SW480 (cell line): Measurements from ENCODE around the gene NDFIP2.
A peak's percentile ranks its signal among the peaks of the same experiment; 100 is the strongest.

Experiments
- DNase-seq: peaks from one replicate; pipeline ENCODE4 v3.0.0-alpha.2; 2016; ENCODE audit warnings: low spot score

The NDFIP2 gene

DNA sequence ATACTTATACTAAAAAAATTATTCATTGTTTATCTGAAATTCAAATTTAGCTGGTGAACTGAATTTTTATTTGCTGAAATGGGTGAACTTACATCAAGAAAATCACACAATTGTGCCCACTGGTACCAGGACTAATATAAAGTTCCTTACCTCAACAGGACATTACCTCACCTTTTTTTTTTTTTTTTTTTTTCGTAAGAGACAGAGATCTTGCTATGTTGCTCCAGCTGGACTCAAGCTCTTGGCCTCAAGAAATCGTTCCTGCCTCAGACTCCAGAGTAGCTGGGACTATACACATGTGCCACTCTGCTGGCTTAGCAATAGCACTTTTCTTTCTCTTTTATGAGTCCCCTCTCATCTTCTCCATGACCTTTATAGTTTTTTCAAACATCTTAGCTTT lies 22.5 kb upstream of the NDFIP2 start:
- no peak for DNase-seq

DNA sequence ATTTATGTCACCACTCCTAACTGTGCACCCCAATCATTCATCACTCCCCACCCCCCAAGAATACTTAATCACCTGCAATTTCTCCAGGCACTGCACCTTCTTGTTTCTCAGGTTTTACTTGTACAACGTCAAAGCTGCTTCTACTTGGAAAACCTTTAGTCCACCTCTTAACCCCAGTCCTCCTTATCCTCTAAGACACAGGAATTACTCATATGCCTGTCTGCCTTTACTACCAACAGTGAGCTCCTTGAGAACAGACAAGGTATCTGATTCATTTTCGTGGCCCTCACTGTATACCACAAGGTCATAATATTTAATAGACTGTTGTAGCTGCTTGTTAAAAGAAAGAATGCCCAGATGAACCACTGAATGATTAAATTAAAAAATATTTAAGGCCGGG lies 21.0 kb upstream of the NDFIP2 start:
- DNase-seq, result no peak

DNA sequence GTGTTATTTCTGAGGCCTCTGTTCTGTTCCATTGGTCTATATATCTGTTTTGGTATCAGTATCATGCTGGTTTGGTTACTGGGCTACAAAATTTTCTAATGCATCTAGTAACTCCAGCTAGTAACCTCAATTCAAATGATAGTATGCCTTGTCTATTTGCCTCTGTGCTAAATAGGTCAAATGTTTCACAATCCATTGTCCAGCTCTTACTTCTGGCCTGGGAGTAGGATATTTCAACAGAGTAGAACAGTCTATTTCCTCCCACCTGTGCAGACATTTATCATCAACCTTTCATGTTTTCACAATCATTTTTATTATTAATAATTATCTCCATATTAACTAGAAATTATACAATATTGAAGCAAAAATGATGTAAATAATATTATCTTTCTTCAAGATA lies 18.1 kb upstream of the NDFIP2 start:
- DNase-seq, result no peak

DNA sequence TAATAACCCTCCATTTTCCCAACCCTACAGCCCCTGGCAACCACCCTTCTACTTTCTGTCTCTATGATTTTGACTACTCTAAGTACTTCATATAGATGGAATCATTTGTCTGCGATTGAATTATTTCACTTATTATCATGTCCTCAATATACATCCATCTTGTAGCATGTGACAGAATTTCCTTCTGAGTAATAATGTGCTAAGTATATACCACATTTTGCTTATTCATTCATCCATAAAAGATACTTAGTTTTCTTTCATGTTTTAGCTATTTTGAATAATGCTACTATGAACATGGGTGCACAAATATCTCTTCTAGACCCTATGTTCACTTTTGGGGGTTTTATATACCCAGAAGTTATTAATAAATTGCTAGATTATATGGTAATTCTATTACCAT lies 17.4 kb upstream of the NDFIP2 start:
- DNase-seq, result no peak

DNA sequence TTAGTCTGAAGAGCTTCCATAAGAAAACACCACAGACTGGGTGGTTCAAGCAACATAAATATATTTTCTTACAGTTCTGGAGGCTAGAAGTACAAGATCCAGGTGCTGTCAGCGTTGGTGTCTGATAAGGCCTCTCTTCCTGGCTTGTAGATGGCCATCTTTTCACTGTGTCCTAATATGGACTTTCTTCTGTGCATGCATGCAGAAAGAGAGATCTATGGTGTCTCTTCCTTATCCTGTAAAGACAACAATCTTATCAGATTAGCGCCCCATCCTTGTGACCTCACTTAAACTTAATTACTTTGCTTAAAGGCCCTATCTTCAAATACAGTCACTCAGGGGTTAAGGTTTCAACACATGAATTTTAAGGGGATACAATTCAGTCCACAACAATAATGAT lies 14.1 kb upstream of the NDFIP2 start:
- DNase-seq, result no peak

DNA sequence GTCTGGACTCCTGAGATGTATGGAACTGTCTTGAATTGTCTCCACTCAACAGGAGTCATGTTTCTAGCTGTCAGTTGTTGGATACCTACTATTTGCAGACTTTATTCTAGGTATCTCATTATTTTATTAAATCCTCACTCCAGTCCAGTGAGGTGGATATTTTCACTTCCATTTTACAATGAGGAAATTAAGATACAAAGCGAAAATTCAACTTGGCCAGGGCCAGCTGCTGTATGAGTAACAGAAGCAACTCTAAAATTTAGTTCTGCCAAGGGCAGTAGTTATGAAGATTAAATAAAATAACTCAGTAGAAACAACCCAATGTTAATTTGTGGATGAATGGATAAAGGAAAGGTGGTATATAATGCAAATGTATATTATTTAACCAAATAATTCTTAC lies 12.6 kb upstream of the NDFIP2 start:
- no peak for DNase-seq

DNA sequence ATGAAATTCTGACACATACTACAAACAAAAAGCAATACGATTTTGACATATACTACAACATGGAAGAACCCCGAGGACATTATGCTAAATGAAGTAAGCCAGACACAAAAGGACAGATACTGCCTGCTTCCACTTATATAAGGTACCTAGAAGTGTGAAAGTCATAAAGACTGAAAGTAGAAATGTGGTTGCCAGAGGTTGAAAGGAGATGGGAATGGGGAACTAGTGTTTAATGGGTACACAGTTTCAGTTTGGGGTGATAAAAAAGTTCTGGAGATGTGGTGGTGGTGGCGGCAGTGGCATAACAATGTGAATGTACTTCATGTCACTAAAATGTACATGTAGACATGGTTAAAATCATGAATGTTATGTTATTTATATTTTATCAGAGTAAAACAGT lies 12.1 kb upstream of the NDFIP2 start:
- no peak for DNase-seq

DNA sequence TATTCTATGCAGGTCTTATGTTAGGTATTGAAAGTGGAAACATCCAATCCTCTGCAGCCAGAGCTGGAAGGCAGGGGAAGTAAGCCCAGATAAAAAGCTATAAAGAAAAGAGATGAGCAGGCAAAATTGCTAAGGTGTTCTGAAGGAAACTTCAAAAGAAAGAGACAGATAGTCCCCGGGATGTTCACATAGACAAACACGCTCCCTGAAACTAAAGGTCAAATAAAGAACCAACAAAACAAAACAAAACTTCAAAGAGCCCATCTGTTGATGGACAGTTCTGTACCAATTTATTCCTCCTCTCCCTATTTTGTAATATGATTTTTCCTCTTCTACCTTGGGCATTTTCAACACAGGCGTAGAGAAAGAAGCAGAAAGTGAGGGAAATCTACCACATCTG lies 11.3 kb upstream of the NDFIP2 start:
- no peak for DNase-seq

DNA sequence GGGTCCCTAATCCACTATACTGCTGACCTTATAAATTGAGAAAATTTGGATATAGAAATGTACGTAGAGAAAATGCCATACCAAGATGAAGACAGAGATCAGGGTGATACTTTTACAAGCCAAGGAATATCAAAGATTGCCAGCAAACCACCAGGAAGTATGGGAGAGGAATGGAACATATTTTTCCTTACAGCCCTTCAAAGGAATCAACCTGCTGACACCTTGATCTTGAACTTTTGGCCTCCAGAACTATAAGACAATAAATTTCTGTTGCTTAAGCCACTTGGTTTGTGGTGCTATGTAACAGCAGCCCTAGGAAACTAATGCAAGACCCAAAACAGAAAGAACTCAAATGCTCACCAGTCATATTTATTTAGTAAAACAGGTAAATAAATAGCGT lies 10.3 kb upstream of the NDFIP2 start:
- DNase-seq, result no peak

DNA sequence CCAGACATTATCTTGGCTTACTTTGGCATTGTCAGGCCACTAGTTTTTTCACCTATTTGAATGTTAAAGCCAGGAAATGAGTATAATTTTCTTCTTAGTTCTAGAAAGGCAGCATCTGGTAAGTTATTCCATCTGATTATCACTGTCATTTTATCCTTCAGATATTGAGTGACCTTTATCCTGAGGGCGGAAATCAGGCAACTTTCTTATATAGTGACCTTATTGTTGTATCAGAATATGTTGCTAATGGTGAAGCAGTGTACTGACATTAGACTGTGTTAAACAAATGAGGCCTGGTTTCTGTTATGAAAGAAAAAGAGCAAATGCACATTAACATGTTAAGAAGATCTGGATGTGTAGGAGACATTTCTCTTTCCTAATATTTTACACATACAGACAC lies 5.4 kb upstream of the NDFIP2 start:
- no peak for DNase-seq

DNA sequence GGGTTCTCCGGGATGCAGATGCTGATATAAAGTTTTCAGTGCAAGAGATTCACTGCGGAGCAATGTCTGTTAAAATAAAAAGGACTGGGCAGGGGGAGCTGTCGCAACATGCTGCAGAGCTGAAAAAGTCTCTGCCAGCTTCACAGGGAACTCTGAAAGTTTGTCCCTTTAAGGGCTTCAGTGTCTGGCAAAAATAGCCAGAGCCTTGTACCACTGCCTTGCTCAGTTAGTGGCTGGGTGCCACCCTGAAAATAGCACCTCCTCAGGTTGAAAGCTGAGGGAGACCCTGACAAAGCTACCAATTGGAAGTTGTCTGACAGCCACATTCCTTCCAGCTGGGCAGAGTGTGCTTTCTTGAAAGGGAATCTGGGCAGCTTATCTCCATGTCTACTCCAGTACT lies 3.0 kb upstream of the NDFIP2 start:
- DNase-seq, result no peak

DNA sequence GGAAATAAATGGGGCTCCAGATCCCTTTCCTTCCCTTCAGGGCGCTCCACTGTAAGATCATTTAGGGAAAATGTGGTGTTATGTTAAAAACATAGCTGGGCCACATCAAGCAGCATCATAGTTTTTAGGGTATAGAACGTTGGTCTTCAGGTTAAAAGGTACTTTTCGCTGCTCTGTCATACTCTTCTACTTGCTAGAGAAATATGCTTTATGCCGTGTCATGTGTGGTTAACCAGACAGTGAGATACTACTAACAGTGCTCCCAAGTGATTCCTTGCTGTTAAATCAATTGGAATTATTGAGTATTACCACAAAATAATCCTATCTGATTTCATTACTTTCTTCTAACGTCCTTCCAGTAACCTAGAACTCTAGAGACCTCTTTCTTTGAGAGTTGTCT lies 1.1 kb upstream of the NDFIP2 start:
- no peak for DNase-seq

DNA sequence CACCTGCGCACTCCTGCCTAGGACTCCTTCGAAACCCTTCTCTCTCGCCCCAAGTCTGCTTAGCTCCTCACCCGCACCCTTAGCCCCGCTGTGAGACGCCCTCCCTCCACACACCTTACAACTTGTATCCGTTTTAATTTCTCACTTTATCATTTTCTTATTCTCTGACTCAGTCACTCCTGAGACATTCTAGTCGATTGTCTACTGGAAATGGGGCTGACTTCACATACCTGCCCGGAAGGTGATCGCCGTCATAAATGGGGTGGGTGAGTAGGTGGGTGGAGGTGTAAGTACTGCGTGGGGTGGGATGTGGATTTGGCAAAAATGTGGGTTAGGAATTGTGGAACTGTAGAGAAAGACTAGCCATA lies 714 bp downstream of the NDFIP2 start:
- peak; percentile 33 for DNase-seq

DNA sequence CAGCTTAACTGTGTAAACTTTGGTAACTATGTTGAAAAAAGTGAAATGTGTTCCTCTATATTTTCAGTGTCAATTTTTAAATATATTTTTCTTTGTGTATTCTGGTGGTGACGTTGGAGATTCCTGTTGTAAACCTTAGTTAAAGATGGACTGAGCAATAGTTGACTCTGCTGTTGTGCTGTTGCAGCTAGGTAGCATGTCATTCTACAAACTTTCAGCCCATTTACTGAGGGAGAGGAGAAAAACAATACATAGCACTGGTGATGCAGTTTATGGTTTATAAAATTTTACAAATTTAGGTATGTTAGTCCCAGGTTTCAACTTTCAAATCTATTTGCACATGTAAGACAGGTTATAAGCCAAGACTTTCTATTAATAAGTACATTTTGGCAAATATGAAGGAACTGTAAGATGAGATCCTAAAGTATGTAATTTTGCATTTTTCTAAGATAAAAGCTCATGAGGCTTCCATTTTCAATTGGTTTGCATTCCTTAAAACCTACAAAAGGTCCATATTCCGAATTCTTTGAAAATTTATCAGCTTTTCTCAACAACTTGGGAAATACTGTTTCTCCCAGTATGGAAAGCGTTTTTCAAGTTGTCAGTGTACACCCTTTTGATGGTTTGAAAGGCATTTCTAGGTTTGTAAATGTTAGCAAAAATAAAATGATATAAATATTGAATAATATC lies 1.5 kb downstream of the NDFIP2 start:
- peak; percentile 8 for DNase-seq

DNA sequence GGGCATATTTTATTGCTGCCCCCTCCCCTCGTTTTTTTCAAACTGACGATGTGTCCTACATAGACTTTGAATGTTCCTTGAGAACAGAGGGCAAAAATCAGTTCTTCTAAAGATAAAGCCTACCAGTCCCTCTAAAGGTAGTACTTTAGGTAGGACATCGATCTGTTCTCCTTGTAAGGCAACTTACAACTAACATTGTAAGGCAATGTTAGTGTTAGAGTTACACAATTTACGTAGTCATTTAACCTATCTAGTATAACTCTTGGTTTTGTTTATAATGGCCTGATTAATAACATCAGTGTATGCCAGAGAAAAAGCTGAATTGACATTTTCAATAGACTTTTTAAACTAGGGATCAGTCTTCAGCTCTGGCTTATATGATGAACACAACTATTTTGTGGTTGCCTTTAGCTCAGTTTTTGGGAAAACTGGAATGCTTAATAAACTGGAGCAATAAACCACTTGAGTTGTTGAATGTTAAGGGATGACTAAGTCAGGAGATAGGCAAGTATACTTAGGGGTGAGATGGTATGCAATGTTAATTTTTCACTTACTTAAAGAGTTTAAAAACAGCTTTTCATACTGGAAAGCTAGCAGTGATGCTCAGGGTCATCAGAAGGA lies 2.2 kb downstream of the NDFIP2 start:
- no peak for DNase-seq

DNA sequence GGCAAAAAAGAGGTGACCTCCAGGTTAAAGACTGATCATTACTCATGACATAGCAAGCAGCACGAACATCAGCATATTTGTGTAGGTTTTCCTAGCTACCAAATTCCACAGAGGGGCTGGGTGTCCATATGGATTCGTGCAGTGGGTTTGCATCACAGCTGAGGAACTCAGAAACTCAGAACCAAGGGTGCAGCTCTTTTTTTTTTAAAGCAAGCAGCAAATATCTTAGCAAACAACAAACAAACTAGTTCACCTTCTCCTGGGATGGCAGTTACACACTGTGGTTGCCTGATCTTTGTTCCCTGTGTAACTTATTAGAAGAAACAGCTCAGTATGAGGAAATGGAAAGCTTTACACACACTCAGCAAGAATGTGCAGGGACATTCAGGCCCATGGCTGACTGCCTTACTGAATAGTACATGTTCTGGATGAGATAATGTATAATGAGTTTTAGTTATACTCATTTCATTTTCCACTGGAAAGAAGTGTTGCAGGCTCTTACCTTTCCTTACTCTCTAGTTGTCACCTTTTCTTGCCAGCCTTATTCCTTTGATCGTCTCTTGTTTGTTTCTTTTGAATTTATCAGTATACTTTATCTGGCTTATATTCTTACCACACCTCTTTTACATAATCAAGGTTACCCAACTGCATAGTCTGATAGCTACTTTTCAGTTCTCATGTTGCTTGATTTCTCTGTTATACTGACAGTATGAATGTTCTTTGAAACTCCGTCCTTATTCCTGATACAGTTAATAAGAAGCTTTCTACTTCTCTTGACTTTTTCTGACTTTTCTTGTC lies 4.3 kb downstream of the NDFIP2 start:
- DNase-seq, result peak; percentile 30

DNA sequence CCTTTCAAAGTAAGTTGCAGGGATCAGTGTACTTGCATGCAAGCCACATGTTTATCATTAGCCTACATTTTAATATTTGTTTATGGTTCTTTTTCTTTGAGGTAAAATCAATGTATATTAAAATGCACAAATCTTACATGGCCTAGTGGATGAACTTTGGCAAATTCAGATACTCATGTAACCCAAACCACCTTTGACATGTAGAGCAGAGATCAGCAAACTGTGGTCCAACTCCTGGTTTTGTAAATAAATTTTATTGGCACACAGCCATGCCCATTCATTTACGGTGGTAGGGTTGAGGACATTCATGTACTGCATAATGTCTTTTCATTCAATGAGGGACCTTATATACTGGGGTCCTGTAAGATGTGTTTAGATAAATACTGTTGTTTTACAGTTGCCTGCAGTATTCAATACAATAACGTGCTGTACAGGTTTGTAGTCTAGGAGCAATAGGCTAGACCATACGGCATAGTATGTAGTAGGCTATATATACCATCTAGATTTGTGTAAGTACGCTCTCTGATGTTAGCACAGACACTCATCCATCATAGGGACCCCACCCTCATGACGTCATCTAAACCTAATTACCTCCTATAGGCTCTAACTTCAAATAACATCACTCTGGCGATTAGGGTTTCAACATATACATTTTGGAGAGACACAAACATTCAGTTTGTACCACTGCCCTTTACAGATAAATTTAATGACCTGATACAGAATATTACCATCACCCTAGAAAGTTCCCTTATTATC lies 5.7 kb downstream of the NDFIP2 start:
- no peak for DNase-seq

DNA sequence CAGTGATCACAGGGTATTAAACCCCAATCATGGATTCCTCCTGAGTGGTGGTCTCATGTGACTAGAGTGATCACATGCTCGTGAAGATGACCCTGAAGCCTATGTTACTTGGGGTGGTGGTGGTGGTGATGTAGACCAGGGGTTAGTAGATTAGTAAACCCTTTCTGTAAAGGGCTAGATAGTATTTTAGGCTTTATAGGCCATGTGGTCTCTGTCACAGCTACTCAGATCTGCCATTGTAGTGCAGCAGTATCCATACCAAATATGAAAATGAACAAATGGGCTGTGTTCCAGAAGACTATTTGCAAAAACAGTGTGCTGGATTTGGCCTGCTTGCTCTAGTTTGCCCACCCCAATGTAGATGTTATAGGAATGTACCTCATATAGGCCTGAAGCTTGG lies 9.4 kb downstream of the NDFIP2 start:
- no peak for DNase-seq

DNA sequence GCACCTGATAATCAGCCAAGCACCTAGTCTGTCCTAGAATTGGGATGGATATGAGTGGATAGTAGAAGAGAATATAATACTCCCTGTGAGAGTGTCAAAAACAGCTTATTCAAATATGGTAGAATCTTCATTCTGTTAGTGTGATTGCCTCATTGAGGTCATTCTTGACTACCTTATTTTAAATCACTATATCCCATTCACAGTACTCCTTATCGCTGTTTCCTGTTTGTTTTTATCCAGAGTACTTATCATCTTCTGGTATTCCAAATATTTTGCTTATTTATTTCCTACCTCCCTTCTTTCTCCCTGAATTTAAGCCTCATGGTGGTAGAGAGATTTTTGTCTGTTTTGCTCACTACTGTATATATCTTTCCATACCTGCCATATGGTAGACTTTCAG lies 9.9 kb downstream of the NDFIP2 start:
- DNase-seq, result no peak

DNA sequence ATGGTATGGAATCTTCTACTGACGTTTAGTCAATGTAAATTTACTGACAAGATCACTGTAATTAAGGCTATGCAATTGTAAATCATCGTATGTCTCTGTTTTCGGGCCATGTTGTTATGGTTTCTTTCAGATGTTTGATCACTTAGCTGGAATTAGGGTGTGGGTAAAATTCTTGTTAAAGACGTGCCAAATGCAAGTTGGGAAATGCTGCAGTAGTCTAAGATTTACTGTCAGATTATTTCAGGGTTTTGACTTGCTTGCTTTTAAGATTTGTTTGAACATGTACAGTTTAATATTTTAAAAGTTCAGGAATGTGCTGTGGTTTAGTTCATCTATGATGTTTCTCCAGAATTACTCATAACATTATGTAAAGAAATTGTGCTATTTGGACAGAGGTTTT lies 10.8 kb downstream of the NDFIP2 start:
- DNase-seq, result no peak

DNA sequence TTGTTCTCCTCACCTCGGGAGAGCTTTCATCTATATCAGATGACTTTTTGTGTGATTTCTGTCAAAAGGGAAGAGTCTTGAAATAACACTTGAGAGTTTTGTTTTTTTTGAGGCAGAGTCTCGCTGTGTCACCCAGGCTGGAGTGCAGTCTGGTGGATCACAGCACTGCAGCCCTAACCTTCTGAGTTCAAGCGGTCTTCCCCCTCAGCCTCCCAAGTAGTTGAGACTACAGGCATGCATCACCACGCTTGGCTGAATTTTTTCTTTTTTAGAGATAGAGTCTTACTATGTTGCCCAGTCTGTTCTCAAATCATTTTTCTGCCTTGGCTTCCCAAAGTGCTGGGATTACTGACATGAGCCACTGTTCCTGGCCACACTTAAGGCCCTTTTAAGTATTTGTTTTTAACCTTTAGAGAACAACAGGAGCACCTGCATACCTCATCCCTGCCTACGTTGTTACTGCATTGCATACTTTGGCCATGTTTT lies 11.4 kb downstream of the NDFIP2 start:
- DNase-seq, result no peak

DNA sequence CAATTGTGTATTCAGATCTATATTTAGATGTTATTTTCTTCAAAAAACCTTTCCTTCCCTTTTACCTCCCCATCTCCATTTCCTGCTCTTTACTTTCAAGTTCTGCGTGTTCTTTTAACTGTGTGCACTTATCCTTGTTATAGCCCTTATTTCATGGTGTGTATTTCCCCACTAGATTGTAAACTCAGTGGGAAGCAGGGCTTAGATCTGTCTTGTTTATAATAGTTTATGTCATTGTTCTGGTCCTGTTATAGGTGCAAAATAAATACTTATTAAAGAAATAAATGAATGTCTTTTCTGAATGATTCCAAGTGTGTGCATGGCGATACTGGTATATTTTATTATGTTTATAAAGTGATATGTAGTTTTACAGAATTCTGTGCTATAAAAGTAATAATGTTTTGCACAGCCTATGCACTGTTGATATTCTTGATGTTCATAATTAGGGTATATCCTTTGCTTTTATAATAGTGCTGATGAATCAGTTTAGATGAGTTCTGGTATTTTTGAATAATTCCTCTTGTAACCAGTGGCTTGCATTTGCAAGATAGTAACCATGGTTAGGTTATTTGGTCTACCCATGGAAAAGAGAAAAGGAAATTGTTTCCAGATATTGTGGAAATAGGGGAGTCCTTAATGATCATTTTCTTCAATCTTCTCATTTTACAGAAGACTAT lies 12.1 kb downstream of the NDFIP2 start:
- DNase-seq, result no peak
